MCF 10A (cell line): Measurements from ENCODE around the gene CPVL. TPM values are rescaled to one million over a fixed set of nuclear protein-coding genes. Genes with fewer than 3 reads are reported as not detected.
A peak's percentile ranks its signal among the peaks of the same experiment; 100 is the strongest.

Experiments
- BruUV-seq: library from RNA; stranded (reverse); fragments of 400-500 nt; replicated peaks from 2 replicates; lab custom pipeline; 2021; lab: Mats Ljungman, UMichigan
- CTCF ChIA-PET: fragments of 300-600 bp; sonication (Branson Sonifier 250); formaldehyde crosslinking; extraction: SDS; loops from one replicate; lab custom pipeline; 2021; ENCODE audit warnings: antibody characterized with exemption, inconsistent platforms; lab: Yijun Ruan, JAX
- POLR2A ChIA-PET: fragments of 300-600, 350-650 bp; sonication (Branson Sonifier 250); formaldehyde crosslinking; extraction: SDS; loops from one replicate; lab custom pipeline; 2020; ENCODE audit warnings: antibody characterized with exemption, inconsistent platforms; lab: Yijun Ruan, JAX
- DNase-seq: peaks from one replicate; pipeline ENCODE4 v3.0.0-alpha.2; 2018; ENCODE audit not compliant: unreplicated experiment
- H3K27ac Mint-ChIP-seq: one replicate; pipeline ENCODE4 v1.8.0; 2022; ENCODE audit warnings: mild to moderate bottlenecking, low read depth, mixed read lengths; ENCODE audit not compliant: unreplicated experiment
- H3K27me3 Mint-ChIP-seq: one replicate; pipeline ENCODE4 v1.8.0; 2022; ENCODE audit warnings: mixed read lengths; ENCODE audit not compliant: insufficient read depth, unreplicated experiment
- H3K36me3 Mint-ChIP-seq: one replicate; pipeline ENCODE4 v1.8.0; 2022; ENCODE audit warnings: mild to moderate bottlenecking, moderate library complexity, mixed read lengths; ENCODE audit not compliant: insufficient read depth, unreplicated experiment
- H3K4me1 Mint-ChIP-seq: one replicate; pipeline ENCODE4 v1.8.0; 2022; ENCODE audit warnings: mixed read lengths; ENCODE audit not compliant: insufficient read depth, unreplicated experiment
- H3K4me3 Mint-ChIP-seq: one replicate; pipeline ENCODE4 v1.8.0; 2022; ENCODE audit warnings: mild to moderate bottlenecking, moderate library complexity, mixed read lengths; ENCODE audit not compliant: unreplicated experiment
- H3K9me3 Mint-ChIP-seq: one replicate; pipeline ENCODE4 v1.8.0; 2022; ENCODE audit warnings: mixed read lengths; ENCODE audit not compliant: unreplicated experiment
- CTCF ChIP-seq: fragments of 200-600 bp; IDR thresholded peaks from one replicate; pipeline ENCODE4 v1.8.0; 2022; ENCODE audit warnings: antibody characterized with exemption, mild to moderate bottlenecking; ENCODE audit not compliant: unreplicated experiment
- intact Hi-C: fragments of 100-400 bp; cut with micrococcal nuclease; formaldehyde crosslinking; loops from 2 replicates; pipeline ENCODE4 v1.14.1; 2022
- total RNA-seq: library from RNA; stranded (reverse); gene quantifications from 2 replicates; pipeline ENCODE4 v1.2.3, GENCODE V29; 2022

CPVL gene
- total RNA-seq, 1 experiment from 2014 or later: 49.0 TPM

- ChIA-PET POLR2A (interaction anchor here (1.1 to 2.1 kb wide), 2 partner anchors 8 to 11 kb away, joined by 4 to 5 read pairs; no protein-coding TSS in a partner anchor), CTCF (interaction anchor here (0.6 to 1.7 kb wide), 4 partner anchors 14 to 1057 kb away, joined by 3 to 6 read pairs (median 4); no protein-coding TSS in a partner anchor)
- no peak overlapping the region for H3K4me3 Mint-ChIP-seq
- DNase-seq: no peak
- intact Hi-C loops: no loop called here
- no peaks in the 10 kb centered on the region for H3K27me3 Mint-ChIP-seq
- peaks cover 5% of the 10 kb centered on the region for H3K4me1 Mint-ChIP-seq
- no TSS peak for BruUV-seq
- TF ChIP-seq CTCF: no peak
- H3K36me3 Mint-ChIP-seq: peaks cover 9% of the 10 kb centered on the region
- no peaks in the 10 kb centered on the region for H3K9me3 Mint-ChIP-seq
- no peak overlapping the region for H3K27ac Mint-ChIP-seq
Observed at GRCh38 chr7:29120955-29121354, 25.4 kb downstream of the CPVL start.

- no peak for TF ChIP-seq CTCF
- intact Hi-C loops: no loop called here
- H3K27ac Mint-ChIP-seq: no peak overlapping the region
- peaks cover 9% of the 10 kb centered on the region for H3K36me3 Mint-ChIP-seq
- no peaks in the 10 kb centered on the region for H3K9me3 Mint-ChIP-seq
- no peaks in the 10 kb centered on the region for H3K27me3 Mint-ChIP-seq
- POLR2A ChIA-PET: interaction anchor here (0.6 to 2.1 kb wide), 3 partner anchors 13 to 253 kb away, joined by 3 to 5 read pairs (median 3); no protein-coding TSS in a partner anchor
- no TSS peak for BruUV-seq
- H3K4me1 Mint-ChIP-seq: peaks cover 18% of the 10 kb centered on the region
- no peak for DNase-seq
- CTCF ChIA-PET: interaction anchor here (0.6 to 1.7 kb wide), 9 partner anchors 19 to 287 kb away, joined by 3 to 5 read pairs (median 3); no protein-coding TSS in a partner anchor
- H3K4me3 Mint-ChIP-seq: no peak overlapping the region
Observed at GRCh38 chr7:29119538-29119937, 26.8 kb downstream of the CPVL start.

GRCh38 chr7:29116361-29117200 lies 29.8 kb downstream of the CPVL start:
- intact Hi-C loops: no loop called here
- CTCF ChIA-PET: interaction anchor here (0.6 to 23.6 kb wide), 11 partner anchors 10 to 1062 kb away, joined by 3 to 712 read pairs (median 5); partner anchors contain the start of gene CPVL

More at GRCh38 chr7:29116361-29117200, 29.8 kb downstream of the CPVL start:
- H3K9me3 Mint-ChIP-seq: no peaks in the 10 kb centered on the region
- BruUV-seq: no TSS peak
- H3K36me3 Mint-ChIP-seq: peaks cover 21% of the 10 kb centered on the region
- no peak for TF ChIP-seq CTCF
- no peaks in the 10 kb centered on the region for H3K27me3 Mint-ChIP-seq
- DNase-seq: no peak
- POLR2A ChIA-PET: interaction anchor here (0.7 to 1.5 kb wide), 4 partner anchors 13 to 190 kb away, joined by 3 to 7 read pairs (median 4); no protein-coding TSS in a partner anchor
- H3K27ac Mint-ChIP-seq: peak overlapping the region; percentile 68
- H3K4me1 Mint-ChIP-seq: peaks cover 32% of the 10 kb centered on the region
- no peak overlapping the region for H3K4me3 Mint-ChIP-seq
